ENCODE data around the gene KAT6B.
"Not testable (repeated sequence)": the region's sequence is repeated elsewhere in the genome, so short reads cannot be mapped to it uniquely, and the experiment has no call there.

KAT6B gene

GRCh38 chr10:74826142-74827044 is at the start of gene KAT6B:
Gene KAT6B, plus strand, starts transcription at chr10:74826600. Its CDS starts 16,258 bp downstream, at chr10:74842858.
- DNase-seq (ENCODE audit: low read depth in 2 of 2) = peak; percentile 100

DNA sequence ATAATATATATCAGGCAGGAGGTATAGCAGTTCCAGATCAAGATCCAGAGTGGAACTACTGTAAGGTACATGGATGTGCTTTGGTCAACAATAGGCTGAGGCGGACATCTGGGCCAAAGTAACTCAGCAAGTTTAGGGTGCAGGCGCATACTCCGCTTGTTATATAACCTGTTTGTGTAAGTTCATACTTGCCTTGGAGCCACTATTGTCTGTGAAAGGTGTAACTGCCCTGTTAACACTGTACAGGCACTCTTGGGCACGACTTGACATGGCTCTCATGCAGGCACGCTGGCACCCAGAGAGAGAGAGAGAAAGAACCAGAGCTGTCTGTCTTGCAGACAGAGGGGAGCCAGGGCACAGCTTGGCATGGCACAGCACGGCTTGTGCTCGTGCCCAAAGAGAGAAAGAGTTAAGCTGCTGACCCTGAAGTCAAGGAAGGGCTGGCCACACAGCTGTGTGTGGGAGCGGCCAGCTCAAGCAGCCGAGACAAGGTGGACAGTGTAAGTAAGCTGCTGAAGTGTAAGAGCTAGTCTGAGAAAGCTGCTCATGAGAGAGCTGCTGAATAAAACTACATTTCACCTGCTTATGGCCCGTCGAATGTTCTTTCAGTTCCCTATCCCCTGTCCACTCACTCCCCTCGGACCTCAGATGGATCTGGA is 47.8 kb upstream of the KAT6B start:
- DNase-seq (ENCODE audit: low read depth in 2 of 2) = no peak

DNA sequence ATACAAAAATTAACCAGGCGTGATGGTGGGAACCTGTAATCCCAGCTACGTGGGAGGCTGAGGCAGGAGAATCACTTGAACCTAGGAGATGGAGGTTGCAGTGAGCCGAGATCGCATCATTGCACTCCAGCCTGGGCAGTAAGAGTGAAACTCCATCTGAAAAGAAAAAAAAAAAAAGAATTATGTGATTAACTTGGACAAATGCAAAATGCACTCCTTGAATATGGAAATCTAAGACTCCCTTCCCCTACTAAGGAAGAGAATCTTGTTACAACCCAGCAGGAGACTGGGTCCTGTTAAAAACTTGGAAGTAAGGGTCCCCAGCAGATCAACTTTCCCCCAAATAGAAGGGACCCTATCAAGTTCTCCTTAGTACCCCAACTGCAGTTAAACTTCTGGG is 44.5 kb upstream of the KAT6B start:
- not testable (repeated sequence) for DNase-seq (ENCODE audit: low read depth in 2 of 2)

DNA sequence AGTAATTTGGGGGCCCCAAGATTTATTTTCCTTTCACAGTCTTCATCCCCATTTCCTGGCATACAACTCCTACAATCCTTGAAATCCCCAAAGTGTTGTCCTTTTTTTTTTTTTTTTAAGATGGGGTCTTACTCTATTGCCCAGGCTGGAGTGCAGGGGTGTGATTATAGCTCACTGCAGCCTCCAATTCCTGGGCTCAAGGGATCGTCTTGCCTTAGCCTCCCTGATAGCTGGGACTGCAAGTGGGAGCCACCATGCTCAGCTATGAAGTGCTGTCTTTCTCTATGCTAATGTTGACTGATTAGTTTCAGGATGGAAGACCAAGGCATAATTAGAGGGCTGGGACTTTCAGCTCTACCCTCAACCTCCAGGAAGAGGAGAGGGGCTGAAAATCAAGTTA is 41.9 kb upstream of the KAT6B start:
- DNase-seq (ENCODE audit: low read depth in 2 of 2) = no peak

- DNase-seq (ENCODE audit: low read depth in 2 of 2) = no peak
Measured at GRCh38 chr10:74786126-74786525, 40.3 kb upstream of the KAT6B start.

- no peak for DNase-seq (ENCODE audit: low read depth in 2 of 2)
Measured at GRCh38 chr10:74787457-74787856, 38.9 kb upstream of the KAT6B start.

GRCh38 chr10:74791979-74792378 is 34.4 kb upstream of the KAT6B start:
- DNase-seq (ENCODE audit: low read depth in 2 of 2) = not testable (repeated sequence)

DNA sequence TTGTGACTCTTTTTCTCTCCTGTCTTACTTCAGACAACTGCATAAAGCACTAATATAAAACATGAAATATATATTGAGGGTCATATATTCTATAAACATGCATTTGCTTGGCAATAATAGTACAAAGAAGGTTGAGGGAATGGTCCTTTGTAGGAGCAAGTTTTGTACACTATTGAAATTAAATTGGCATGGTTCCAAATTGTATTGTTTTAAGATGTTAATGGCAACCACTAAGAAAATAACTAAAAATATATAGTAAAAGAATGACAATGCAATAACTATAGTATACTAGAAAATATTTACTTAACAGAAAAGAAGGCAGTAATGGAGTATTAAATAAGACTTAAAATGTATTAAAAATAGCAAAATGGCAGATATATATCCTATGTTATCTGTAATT is 33.7 kb upstream of the KAT6B start:
- DNase-seq (ENCODE audit: low read depth in 2 of 2) = no peak

GRCh38 chr10:74793240-74793639 is 33.2 kb upstream of the KAT6B start:
- DNase-seq (ENCODE audit: low read depth in 2 of 2) = not testable (repeated sequence)

GRCh38 chr10:74794531-74794930 is 31.9 kb upstream of the KAT6B start:
- DNase-seq (ENCODE audit: low read depth in 2 of 2) = no peak

- DNase-seq (ENCODE audit: low read depth in 2 of 2) = no peak
Measured at GRCh38 chr10:74797550-74797949, 28.9 kb upstream of the KAT6B start.

DNA sequence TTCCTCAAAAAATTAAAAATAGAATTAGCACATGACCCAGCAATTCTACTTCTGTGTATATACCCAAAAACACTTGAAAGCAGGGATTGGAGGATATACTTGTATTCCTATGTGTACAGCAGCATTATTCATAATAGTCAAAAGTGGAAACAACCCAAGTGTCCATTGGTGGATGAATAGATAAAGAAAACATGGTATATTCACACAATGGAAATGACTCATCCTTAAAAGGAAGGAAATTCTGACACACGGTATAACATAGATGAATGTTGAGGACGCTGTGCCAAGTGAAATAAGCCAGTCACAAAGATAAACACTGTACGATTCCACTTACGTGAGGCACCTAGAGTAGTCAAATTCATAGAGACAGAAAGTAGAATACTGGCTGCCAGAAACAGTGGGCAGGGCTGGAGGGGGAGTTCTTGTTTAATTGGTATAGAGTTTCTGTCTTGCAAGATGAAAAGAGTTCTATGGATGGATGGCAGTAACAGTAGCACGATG is 26.6 kb upstream of the KAT6B start:
- peak; percentile 21 to 24 for DNase-seq (ENCODE audit: low read depth in 2 of 2)

GRCh38 chr10:74801447-74801846 is 25.0 kb upstream of the KAT6B start:
- no peak for DNase-seq (ENCODE audit: low read depth in 2 of 2)

DNA sequence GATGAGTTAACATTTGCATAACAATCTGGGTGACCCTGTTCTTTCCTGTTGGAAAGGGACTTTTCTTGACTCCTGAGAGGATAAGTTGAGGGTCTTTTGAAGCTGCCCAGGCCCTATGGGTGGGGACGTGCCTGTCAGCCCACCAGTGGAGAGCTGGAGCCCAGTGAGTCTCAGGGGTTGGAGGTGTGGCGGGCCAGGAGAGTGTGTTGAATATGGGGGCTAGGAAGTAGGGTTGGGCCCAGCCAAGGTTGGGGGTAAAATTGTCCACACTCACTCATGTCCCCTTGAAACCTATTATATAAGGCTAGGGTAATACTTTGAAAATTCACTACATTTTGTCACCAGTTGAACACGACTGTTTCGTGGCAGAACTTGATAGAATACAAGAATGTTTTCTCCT is 17.9 kb upstream of the KAT6B start:
- no peak for DNase-seq (ENCODE audit: low read depth in 2 of 2)

DNA sequence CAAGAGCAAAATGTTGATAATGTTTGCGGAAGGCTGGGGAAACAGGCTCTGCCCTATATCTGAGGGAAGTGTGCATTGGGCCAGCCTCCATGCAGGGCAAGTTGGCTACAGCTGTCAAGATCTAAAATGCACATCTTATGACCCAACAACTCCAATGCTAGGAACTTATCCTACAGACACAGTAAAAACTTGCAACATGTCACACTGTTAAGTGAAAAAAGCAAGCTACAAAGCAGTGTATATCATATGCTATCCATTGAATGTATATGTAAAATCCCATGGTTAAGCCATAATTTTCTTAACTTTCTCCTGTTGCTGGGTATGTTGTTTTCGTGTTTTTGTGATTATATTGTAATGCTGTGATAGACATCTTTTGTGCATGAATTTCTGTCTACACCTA is 16.3 kb upstream of the KAT6B start:
- DNase-seq (ENCODE audit: low read depth in 2 of 2) = no peak

- no peak for DNase-seq (ENCODE audit: low read depth in 2 of 2)
Measured at GRCh38 chr10:74813381-74814259, 12.8 kb upstream of the KAT6B start.

DNA sequence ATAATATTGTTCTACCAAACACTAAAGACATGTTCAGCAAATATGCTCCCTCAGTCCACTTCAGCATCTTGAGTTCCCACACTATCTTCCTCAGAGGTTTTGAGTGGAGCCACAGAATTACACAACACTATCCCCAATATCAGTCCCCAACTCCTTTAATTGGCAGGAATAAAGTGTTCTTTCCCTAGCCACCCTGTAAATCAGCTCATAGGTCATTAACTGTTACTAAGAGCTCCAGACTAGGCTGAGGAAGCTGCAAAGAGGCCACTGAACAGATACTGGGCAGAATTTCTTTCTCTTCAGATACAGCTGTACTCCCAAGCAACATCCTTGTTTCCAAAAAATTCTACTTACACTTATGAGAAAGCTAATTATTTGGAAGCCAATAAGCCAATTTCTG is 11.6 kb upstream of the KAT6B start:
- no peak for DNase-seq (ENCODE audit: low read depth in 2 of 2)

- DNase-seq (ENCODE audit: low read depth in 2 of 2) = no peak
Measured at GRCh38 chr10:74816824-74817498, 9.4 kb upstream of the KAT6B start.

DNA sequence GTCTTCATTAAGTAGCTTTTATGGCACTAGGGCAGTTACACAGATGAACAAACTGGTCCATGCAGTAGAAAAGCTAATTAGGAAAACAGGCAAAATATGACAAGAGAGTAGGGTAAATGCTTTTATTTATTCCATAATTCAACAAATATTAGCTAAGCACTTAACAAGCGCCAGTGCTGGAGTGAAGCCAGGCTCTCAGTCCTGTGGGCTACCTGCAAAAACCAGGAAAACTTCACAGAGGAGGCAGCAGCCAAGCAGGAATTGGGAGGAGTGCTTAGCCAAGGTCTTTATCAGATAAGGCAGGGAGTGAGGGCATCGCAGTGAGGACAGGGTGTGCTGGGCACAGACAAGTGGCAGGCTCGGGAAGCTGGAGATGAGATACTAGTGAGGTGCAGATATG is 4.9 kb upstream of the KAT6B start:
- no peak for DNase-seq (ENCODE audit: low read depth in 2 of 2)

GRCh38 chr10:74822101-74822500 is 4.3 kb upstream of the KAT6B start:
- no peak for DNase-seq (ENCODE audit: low read depth in 2 of 2)

DNA sequence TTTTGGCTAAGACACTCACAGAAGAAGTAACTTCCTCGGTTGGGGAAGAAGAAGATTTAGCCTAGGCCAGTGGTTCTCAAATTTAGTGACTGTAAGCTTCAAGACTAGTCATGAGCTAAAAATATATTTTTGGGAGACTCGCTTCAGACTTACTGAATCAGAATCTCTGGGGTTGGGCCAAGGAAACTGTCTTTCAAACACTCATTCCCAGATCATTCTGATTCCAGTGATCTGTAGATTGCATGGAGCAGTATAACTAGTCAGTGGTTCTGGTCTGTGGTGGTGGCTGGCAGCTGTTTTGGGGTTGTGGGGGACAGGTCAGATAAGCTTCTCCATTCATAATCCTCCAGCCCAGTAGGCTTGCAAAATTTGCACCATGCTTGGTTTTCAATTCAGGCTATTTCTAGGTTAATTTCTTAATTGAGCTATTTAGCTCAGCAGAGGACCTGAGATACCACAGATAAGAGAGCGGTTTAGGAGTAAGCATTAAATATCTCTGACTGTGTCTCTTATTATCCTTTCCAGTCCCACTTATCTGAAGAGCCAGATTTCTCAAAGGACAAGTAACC is 3.8 kb upstream of the KAT6B start:
- no peak for DNase-seq (ENCODE audit: low read depth in 2 of 2)

Data from stimulated activated CD4-positive, alpha-beta T cell treated with anti-CD3 and anti-CD28 coated beads, Interleukin-15, amount 100 ng/mL, for 48 hours (primary cell).